AG04450 (cell line): ENCODE results near the gene WDR7. TPM values are rescaled to one million over a fixed set of nuclear protein-coding genes. Genes with fewer than 3 reads are reported as not detected.

Source experiments
- CTCF ChIA-PET: fragments of 300-600, 350-600 bp; formaldehyde crosslinking; extraction: SDS; loops from one replicate; lab custom pipeline; 2022; ENCODE audit warnings: antibody characterized with exemption, inconsistent platforms; lab: Charles Lee
- POLR2A ChIA-PET: fragments of 350-600 bp; formaldehyde crosslinking; extraction: SDS; loops from one replicate; lab custom pipeline; 2021; ENCODE audit warnings: antibody characterized with exemption, inconsistent platforms; lab: Yijun Ruan, JAX
- DNase-seq: peaks from one replicate; pipeline ENCODE4 v3.0.0-alpha.2; 2011; ENCODE audit warnings: low read depth, low spot score
- H3K27ac ChIP-seq: one replicate; pipeline ENCODE4 v1.5.1; 2012; ENCODE audit warnings: low read depth, low read length, control low read depth
- H3K27me3 ChIP-seq: one replicate; pipeline ENCODE4 v1.6.0; 2012; ENCODE audit warnings: low read length; ENCODE audit not compliant: control insufficient read depth, insufficient read depth
- H3K4me3 ChIP-seq: 2 replicates; pipeline ENCODE4 v1.5.1; 2011; ENCODE audit warnings: mild to moderate bottlenecking, low read depth, low read length, control low read depth
- H3K9me3 ChIP-seq: 2 replicates; pipeline ENCODE4 v1.5.1; 2012; ENCODE audit warnings: low read length; ENCODE audit not compliant: control insufficient read depth, insufficient read depth
- polyA plus RNA-seq: library from polyadenylated mRNA; depleted of rRNA; stranded (reverse); fragments of >200 nt; gene quantifications from 2 replicates; pipeline ENCODE4 v1.2.3, GENCODE V29; 2011
- TF ChIP-seq, protein P1 (sequence below): IDR thresholded peaks from 2 replicates; pipeline ENCODE4 v1.5.1; 2011; ENCODE audit warnings: low read depth, low read length, control low read depth, inconsistent platforms

WDR7 gene
- polyA plus RNA-seq, 1 experiment, result 8.1 TPM

DNA sequence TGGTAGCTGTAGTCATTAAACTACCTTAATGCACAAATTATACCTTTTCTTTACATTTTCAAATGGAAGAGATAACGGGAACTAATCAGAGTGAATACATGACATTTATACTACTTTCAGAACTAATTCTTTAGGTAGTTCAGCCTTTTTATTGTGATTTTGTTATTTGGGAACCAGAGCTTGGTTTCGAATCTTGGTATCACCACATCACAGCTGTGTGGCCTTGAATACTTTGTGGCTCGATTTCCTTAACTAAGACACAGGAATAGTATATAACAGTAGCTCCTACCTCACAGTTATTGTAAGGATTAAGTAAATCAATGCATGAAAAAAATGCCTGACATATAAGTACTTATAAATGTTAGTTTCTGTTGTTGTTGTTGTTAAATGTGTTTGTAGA lies 240.0 kb downstream of the WDR7 start:
- DNase-seq, result no peak
- ChIA-PET POLR2A (interaction anchor here (0.7 to 1.0 kb wide), 2 partner anchors 13 to 30 kb away, joined by 3 to 4 read pairs; no protein-coding TSS in a partner anchor), CTCF (interaction anchor here (1.2 to 1.3 kb wide), 3 partner anchors 22 to 188 kb away, joined by 3 to 5 read pairs (median 3); no protein-coding TSS in a partner anchor)
- Histone ChIP-seq H3K9me3 (no peaks in the 10 kb centered on the region), H3K4me3 (no peak overlapping the region), H3K27ac (peak overlapping the region; percentile 25), H3K27me3 (no peaks in the 10 kb centered on the region)
- TF ChIP-seq, protein P1, sequence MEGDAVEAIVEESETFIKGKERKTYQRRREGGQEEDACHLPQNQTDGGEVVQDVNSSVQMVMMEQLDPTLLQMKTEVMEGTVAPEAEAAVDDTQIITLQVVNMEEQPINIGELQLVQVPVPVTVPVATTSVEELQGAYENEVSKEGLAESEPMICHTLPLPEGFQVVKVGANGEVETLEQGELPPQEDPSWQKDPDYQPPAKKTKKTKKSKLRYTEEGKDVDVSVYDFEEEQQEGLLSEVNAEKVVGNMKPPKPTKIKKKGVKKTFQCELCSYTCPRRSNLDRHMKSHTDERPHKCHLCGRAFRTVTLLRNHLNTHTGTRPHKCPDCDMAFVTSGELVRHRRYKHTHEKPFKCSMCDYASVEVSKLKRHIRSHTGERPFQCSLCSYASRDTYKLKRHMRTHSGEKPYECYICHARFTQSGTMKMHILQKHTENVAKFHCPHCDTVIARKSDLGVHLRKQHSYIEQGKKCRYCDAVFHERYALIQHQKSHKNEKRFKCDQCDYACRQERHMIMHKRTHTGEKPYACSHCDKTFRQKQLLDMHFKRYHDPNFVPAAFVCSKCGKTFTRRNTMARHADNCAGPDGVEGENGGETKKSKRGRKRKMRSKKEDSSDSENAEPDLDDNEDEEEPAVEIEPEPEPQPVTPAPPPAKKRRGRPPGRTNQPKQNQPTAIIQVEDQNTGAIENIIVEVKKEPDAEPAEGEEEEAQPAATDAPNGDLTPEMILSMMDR, result no peak

DNA sequence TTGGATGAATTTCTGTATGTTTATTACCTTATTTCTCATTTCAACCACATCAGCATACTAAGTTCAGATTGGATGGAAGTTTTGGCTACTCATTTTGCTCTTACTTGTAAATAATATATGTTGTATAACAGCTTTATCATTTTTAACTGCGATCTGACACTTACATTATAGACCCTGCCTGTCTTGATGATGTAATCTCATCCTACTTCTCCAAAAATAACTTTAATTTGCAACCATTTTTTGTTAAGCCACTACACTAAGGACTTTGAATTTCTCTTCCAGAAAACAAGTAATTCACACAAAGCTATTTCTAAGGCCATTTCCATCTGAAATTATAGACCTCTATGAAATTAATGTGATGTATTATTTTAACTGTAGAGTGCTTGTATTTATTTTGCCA lies 240.7 kb downstream of the WDR7 start:
- H3K27ac ChIP-seq, result no peak overlapping the region
- POLR2A ChIA-PET, result no interaction called here

DNA sequence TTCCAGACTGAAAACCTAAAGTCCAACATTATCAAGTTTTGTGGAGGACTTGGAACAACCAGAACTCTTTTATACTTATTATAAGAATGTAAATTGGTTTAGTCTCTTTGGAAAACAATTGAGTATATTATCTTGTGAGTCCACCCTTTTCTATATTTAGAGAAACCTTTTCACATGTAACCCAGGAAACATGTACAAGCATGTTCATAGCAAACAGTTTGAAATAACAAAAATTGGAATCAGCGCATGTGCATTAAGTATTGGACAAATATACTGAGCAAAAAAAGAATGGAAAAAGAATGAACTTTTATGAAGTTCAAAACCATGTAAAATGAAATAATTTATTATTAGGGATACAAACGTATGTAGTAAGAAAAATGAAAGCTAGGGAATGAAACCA lies 246.0 kb downstream of the WDR7 start:
- Histone ChIP-seq H3K27ac (no peak overlapping the region), H3K4me3 (no peak overlapping the region), H3K27me3 (no peaks in the 10 kb centered on the region), H3K9me3 (no peaks in the 10 kb centered on the region)
- no peak for DNase-seq
- TF ChIP-seq, protein P1, result no peak
- ChIA-PET POLR2A (no interaction called here), CTCF (no interaction called here)

More for the DNA sequence above, 240.7 kb downstream of the WDR7 start:
- H3K4me3 ChIP-seq, result no peak overlapping the region
- H3K9me3 ChIP-seq, result no peaks in the 10 kb centered on the region
- no peak for DNase-seq
- H3K27me3 ChIP-seq, result no peaks in the 10 kb centered on the region
- TF ChIP-seq, protein P1, result no peak
- CTCF ChIA-PET, result interaction anchor here (1.2 to 1.3 kb wide), 3 partner anchors 23 to 189 kb away, joined by 3 to 5 read pairs (median 3); no protein-coding TSS in a partner anchor

DNA sequence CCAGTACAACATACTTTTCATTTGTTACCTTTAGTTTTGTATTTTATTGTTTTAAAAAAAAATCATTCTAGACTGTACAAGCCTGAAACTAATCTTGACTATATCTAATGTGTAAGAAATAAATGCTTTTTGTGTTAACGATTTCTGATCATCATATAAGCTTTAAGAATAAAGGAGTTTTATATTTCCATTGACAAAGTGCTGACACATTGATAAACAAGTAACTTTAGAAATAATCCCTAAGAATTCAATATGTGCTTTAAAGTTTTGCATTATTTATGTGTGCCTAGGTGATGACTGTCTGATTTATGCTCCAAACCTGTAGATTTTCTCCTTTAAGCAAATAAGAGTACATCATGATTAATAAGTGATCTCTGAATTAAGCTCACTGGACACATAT lies 248.5 kb downstream of the WDR7 start:
- ChIA-PET POLR2A (no interaction called here), CTCF (no interaction called here)

More for the DNA sequence above, 248.5 kb downstream of the WDR7 start:
- Histone ChIP-seq H3K27ac (no peak overlapping the region), H3K9me3 (no peaks in the 10 kb centered on the region), H3K27me3 (no peaks in the 10 kb centered on the region), H3K4me3 (no peak overlapping the region)
- DNase-seq, result no peak
- TF ChIP-seq, protein P1, result no peak
